ENCODE measurements around the gene RPL28. TPM values are rescaled to one million over a fixed set of nuclear protein-coding genes. Genes with fewer than 3 reads are reported as not detected.

RPL28 gene
- total RNA-seq, 2 donors from 2014 or later, result 175 to 319 TPM

GRCh38 chr19:55387736-55388497 lies 2.2 kb downstream of the RPL28 start:
- peaks cover 32% of the 10 kb centered on the region for H3K36me3 ChIP-seq
- H3K4me3 ChIP-seq, result peak overlapping the region; percentile 4 to 82
- TF ChIP-seq CTCF (IDR thresholded peaks at IDR 0.05), result no peak
- no peak for DNase-seq (ENCODE audit: low spot score)
- no peaks in the 10 kb centered on the region for H3K27me3 ChIP-seq
- H3K27ac ChIP-seq, result no peak overlapping the region
- H3K4me1 ChIP-seq, result peaks cover 0 to 53% of the 10 kb centered on the region in 2 donors
- H3K9me3 ChIP-seq, result no peaks in the 10 kb centered on the region

GRCh38 chr19:55389386-55390317 lies 3.9 kb downstream of the RPL28 start:
- Histone ChIP-seq H3K4me3 (no peak overlapping the region), H3K27ac (no peak overlapping the region), H3K9me3 (no peaks in the 10 kb centered on the region), H3K36me3 (peaks cover 32% of the 10 kb centered on the region), H3K27me3 (no peaks in the 10 kb centered on the region), H3K4me1 (peaks cover 0 to 41% of the 10 kb centered on the region in 2 donors)
- no peak for DNase-seq (ENCODE audit: low spot score)
- TF ChIP-seq CTCF (IDR thresholded peaks at IDR 0.05), result no peak

- H3K9me3 ChIP-seq, result no peaks in the 10 kb centered on the region
- H3K4me3 ChIP-seq, result no peak overlapping the region
- peaks cover 32% of the 10 kb centered on the region for H3K36me3 ChIP-seq
- peaks cover 0 to 35% of the 10 kb centered on the region in 2 donors for H3K4me1 ChIP-seq
- no peak for TF ChIP-seq CTCF (IDR thresholded peaks at IDR 0.05)
- H3K27ac ChIP-seq, result no peak overlapping the region
- H3K27me3 ChIP-seq, result no peaks in the 10 kb centered on the region
- no peak for DNase-seq (ENCODE audit: low spot score)
Observed at GRCh38 chr19:55390461-55390880, 4.7 kb downstream of the RPL28 start.

- Histone ChIP-seq H3K4me3 (no peak overlapping the region), H3K9me3 (no peaks in the 10 kb centered on the region), H3K4me1 (peaks cover 0 to 35% of the 10 kb centered on the region in 2 donors), H3K36me3 (peaks cover 32% of the 10 kb centered on the region), H3K27me3 (no peaks in the 10 kb centered on the region), H3K27ac (no peak overlapping the region)
- TF ChIP-seq CTCF (IDR thresholded peaks at IDR 0.05), result no peak
- no peak for DNase-seq (ENCODE audit: low spot score)
Observed at GRCh38 chr19:55391191-55391670, 5.5 kb downstream of the RPL28 start.

- no peak for TF ChIP-seq CTCF (IDR thresholded peaks at IDR 0.05)
- Histone ChIP-seq H3K36me3 (peaks cover 31% of the 10 kb centered on the region), H3K9me3 (no peaks in the 10 kb centered on the region), H3K27ac (no peak overlapping the region), H3K4me1 (peaks cover 0 to 28% of the 10 kb centered on the region in 2 donors), H3K27me3 (no peaks in the 10 kb centered on the region), H3K4me3 (no peak overlapping the region)
- no peak for DNase-seq (ENCODE audit: low spot score)
Observed at GRCh38 chr19:55391702-55392615, 6.2 kb downstream of the RPL28 start.

Data from right atrium auricular region (tissue), 2 donors.